Cortex of kidney (tissue), 1 donor: ENCODE data around the gene NNT.
"Not testable (repeated sequence)": the region's sequence is repeated elsewhere in the genome, so short reads cannot be mapped to it uniquely, and the experiment has no call there.

Source experiments
- DNase-seq: peaks from one replicate; lab custom pipeline; 2025; lab: John Stamatoyannopoulos, UW

NNT gene

GRCh38 chr5:43667379-43667778, 64.4 kb downstream of the NNT start:
- not testable (repeated sequence) for DNase-seq

DNA sequence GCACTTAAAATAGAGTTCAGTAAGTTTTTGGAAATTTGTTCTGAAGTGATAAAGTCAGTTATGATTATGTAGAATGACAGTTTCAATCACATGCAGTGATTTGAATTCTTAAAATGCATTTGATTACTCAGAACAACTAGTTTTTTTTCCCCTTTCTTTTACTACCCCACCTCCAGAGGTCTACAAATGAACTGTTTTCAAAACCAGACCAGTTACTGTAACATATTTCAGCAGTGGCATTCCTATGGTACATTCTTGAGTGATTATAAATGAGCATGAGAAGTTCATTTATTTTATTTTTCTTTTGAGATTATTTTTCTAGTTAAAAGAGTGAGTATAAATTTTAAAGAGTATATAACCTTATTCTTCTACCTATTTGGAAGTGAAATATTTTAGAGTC, 71.6 kb downstream of the NNT start:
- DNase-seq: no peak

- DNase-seq: no peak
These were observed 72.4 kb downstream of the NNT start for GRCh38 chr5:43675357-43675756.

DNA sequence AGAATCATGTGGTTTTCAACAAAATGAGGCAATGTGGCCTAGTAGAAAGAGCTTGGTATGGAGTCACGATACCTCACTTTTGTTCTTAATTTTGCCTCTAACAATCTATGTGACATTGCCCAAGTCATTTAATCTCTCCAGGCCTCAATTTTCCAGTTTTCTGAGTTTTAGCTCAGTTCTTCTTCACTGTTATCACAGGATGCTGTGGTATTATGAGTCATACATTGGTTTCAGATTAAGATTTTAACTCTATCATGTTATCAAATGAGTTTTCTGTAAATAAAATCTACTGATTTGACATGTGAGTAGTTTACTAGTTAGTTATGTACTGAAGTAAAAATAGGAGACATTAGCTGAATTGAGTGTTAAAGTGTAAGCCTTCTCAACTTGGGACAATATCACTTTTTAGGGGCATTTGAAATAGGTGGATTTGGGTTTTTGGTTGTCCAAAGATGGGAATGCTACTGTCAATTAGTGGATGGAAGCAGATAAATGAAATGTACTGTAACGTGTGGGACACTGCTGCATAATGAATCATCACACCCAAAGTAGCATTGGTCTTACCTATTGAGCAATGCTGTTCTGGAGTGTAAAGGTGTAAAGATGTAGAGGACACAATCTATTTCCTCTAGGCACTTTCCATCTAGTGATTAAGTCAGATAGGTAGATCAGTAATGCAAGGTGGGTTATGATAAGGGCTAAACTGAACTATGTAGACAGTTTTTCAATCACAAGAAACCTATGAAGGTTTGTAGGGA, 73.3 kb downstream of the NNT start:
- no peak for DNase-seq

GRCh38 chr5:43677253-43677652, 74.3 kb downstream of the NNT start:
- DNase-seq: no peak

- DNase-seq: no peak
These were observed 76.2 kb downstream of the NNT start for GRCh38 chr5:43679214-43679613.

DNA sequence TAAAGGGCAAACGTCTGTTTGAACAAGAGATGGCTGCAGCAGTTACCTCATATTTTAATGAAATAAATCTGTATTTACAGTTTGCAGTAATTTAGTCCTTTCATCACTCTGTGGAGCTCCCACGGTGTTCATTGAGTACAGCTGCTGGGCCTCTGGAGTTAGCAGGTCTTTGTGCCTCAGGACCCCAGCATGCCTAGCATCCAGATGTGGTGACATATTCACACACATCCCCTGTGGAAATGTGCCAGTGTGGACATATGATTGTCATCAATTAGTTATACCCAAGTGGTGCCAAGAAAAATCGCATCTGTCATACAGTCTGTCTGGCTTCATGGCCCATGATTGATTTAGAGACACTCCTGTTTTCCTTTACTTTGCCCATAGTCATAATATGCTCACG, 77.3 kb downstream of the NNT start:
- DNase-seq: no peak

- no peak for DNase-seq
These were observed 81.0 kb downstream of the NNT start for GRCh38 chr5:43683884-43684471.

DNA sequence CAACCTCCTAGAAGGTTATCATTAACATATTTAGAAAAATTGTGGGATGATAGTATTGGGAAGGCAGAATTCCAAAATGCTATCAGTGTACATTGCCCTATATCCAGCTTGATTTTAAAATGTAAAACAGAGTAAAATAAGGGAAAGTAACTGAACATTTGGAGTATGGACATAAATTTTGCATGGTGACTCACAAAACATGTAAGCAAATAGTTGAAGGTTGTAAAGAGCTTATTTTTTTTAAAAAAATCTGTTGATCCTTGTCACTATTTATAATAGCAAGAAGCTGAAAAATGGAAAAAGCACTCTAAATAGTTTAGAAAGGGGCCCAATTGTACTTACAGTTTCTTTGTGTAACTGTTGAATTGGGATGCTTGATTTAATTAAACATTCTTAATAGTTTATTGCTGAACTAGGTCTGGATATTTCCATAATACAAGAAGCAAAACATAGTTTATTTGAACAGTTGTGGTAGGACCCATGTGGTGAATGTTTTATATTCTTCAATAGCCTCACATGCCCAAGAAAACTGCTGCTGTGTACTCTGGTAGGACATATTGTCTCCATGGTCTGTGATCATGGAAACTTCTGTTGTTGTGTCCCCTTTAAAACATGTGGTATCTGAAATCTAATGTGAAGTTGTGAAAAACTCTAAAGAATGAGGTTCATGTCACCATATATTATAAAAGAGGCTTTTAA, 82.4 kb downstream of the NNT start:
- DNase-seq: no peak

- no peak for DNase-seq
These were observed 84.3 kb downstream of the NNT start for GRCh38 chr5:43687275-43687674.

DNA sequence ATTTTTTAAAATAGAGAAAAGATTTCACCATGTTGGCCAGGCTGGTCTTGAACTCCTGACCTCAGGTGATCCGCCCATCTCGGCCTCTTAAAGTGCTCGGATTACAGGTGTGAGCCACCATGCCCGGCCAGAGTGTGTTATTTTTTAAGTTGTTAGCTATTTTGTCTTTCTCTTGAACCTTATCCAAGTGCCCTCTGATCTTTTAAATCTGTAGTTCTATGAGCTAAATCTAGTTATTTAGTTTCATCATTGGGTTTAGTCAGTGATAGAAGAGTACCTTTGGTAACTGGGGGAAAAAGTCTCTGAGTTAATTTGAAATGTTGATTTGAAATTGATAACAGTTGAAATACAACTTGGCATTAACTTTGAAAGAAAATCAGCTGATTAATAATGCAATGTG, 88.3 kb downstream of the NNT start:
- DNase-seq: no peak

DNA sequence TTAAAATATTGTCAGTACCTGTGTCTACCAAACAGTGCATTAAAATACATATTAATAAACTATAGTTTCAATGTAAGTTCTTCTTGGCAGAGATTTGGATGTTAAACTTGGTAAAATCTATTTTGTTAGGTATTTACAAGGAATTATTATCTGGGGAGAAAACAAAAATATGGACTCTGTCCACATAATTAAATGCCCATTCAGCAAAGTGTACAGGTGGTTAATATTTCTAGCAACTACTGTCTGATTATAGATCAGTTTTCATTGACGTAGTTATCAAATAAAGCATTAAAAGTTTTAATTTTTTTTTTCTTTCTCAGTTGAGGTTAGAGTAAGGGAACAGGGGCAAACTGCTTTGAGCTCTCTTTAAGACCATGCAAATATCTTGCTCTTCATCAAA, 88.9 kb downstream of the NNT start:
- DNase-seq: no peak

DNA sequence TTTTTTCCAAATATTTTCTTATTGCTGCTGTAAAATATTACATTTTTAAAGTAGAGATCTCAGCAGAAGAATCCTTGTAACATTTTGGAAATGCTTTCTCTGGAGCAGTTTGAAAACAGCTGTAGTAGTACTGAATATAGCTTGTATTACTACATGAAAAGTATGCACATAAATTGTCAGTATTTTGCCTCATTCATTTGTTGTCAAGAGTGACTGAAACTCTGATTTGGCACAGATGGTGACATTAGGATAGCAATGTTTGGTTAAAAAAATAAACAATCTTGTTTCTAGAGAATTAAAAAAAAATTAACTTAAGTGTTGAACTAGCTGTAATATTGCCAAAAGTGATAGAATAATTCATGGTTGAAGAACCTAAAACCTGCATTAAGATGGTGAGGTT, 90.4 kb downstream of the NNT start:
- no peak for DNase-seq

GRCh38 chr5:43694027-43694426, 91.0 kb downstream of the NNT start:
- DNase-seq: no peak

GRCh38 chr5:43696444-43696843, 93.5 kb downstream of the NNT start:
- DNase-seq: not testable (repeated sequence)

DNA sequence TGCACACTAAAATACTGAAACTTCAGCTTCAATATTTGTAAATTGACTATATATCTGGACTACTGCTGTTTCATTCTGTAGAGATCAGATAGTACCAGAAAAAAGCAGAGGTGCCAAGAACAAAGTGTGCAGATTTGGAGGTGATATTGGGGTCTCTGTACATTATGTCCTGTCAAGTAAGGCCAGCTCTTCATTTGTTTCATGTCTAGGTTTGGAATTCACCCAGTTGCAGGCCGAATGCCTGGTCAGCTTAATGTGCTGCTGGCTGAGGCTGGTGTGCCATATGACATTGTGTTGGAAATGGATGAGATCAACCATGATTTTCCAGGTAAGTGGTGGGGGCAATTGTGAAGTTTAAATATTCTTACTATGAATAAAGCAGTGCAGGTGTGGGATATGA, 96.9 kb downstream of the NNT start:
- no peak for DNase-seq

- no peak for DNase-seq
These were observed 97.6 kb downstream of the NNT start for GRCh38 chr5:43700601-43701000.

GRCh38 chr5:43701227-43701626, 98.2 kb downstream of the NNT start:
- no peak for DNase-seq

GRCh38 chr5:43702293-43702692, 99.3 kb downstream of the NNT start:
- no peak for DNase-seq

DNA sequence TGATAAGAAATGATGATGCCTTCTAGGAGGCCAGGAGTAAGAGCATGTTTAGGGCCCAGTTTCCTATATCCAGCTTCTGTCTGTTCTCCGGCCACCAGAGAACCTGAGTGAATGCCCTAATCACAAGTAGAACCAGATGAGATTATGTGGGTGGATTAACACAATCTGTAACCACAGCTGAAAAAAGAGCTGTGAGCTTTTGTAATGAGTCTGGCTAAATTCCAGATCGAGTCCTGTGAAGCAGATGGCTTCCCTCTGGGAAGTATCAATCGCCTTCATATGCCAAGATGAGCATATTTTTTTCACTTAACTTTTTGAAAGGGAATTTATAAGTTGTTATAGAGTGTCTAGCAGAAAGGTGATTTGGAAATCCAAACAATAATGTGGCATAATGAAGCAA, 99.8 kb downstream of the NNT start:
- no peak for DNase-seq

DNA sequence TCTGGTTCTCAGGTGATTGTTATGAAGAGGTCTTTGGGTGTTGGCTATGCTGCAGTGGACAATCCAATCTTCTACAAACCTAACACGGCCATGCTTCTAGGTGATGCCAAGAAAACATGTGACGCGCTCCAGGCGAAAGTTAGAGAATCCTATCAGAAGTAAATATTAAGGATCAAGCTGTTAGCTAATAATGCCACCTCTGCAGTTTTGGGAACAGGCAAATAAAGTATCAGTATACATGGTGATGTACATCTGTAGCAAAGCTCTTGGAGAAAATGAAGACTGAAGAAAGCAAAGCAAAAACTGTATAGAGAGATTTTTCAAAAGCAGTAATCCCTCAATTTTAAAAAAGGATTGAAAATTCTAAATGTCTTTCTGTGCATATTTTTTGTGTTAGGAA, 101.3 kb downstream of the NNT start:
- no peak for DNase-seq

GRCh38 chr5:43706576-43706975, 103.6 kb downstream of the NNT start:
- DNase-seq: not testable (repeated sequence)

GRCh38 chr5:43711496-43711895, 108.5 kb downstream of the NNT start:
- no peak for DNase-seq
